ENCODE data around the gene NREP.

Gene NREP

GRCh38 chr5:111762895-111763294 lies 5.9 kb upstream of the NREP start:
- H3K4me3 ChIP-seq (ENCODE audit: low read length): no peak overlapping the region
- H3K36me3 ChIP-seq (ENCODE audit: insufficient read depth, low read depth, low read length): no peaks in the 10 kb centered on the region
- peaks cover 8% of the 10 kb centered on the region; the same call in 1 of the 2 replicates for H3K4me1 ChIP-seq (ENCODE audit: insufficient read depth, low read length)
- H3K9ac ChIP-seq (ENCODE audit: low read depth, low read length): no peak overlapping the region
- H3K27ac ChIP-seq (ENCODE audit: low read length): no peak overlapping the region
- H3K9me3 ChIP-seq (ENCODE audit: insufficient read depth, low read depth, low read length): no peaks in the 10 kb centered on the region
- H3K27me3 ChIP-seq (ENCODE audit: insufficient read depth, low read length): no peaks in the 10 kb centered on the region

GRCh38 chr5:111758284-111758628 lies 1.3 kb upstream of the NREP start:
- H3K9me3 ChIP-seq (ENCODE audit: insufficient read depth, low read depth, low read length): no peaks in the 10 kb centered on the region
- H3K27ac ChIP-seq (ENCODE audit: low read length): peak overlapping the region; percentile 88
- H3K36me3 ChIP-seq (ENCODE audit: insufficient read depth, low read depth, low read length): peaks cover 15% of the 10 kb centered on the region; the same call in 1 of the 2 replicates
- no peaks in the 10 kb centered on the region for H3K27me3 ChIP-seq (ENCODE audit: insufficient read depth, low read length)
- peak overlapping the region; percentile 94 for H3K4me3 ChIP-seq (ENCODE audit: low read length)
- peaks cover 20% of the 10 kb centered on the region; the same call in 1 of the 2 replicates for H3K4me1 ChIP-seq (ENCODE audit: insufficient read depth, low read length)
- H3K9ac ChIP-seq (ENCODE audit: low read depth, low read length): peak overlapping the region; percentile 97

- Histone ChIP-seq H3K4me3 (ENCODE audit: low read length) (peak overlapping the region; percentile 94), H3K9me3 (ENCODE audit: insufficient read depth, low read depth, low read length) (no peaks in the 10 kb centered on the region), H3K27ac (ENCODE audit: low read length) (peak overlapping the region; percentile 88), H3K9ac (ENCODE audit: low read depth, low read length) (peak overlapping the region; percentile 97), H3K27me3 (ENCODE audit: insufficient read depth, low read length) (no peaks in the 10 kb centered on the region), H3K36me3 (ENCODE audit: insufficient read depth, low read depth, low read length) (peaks cover 19% of the 10 kb centered on the region; the same call in 1 of the 2 replicates), H3K4me1 (ENCODE audit: insufficient read depth, low read length) (peaks cover 23% of the 10 kb centered on the region; the same call in 1 of the 2 replicates)
These were observed 625 bp upstream of the NREP start for GRCh38 chr5:111757355-111758283.

DNA sequence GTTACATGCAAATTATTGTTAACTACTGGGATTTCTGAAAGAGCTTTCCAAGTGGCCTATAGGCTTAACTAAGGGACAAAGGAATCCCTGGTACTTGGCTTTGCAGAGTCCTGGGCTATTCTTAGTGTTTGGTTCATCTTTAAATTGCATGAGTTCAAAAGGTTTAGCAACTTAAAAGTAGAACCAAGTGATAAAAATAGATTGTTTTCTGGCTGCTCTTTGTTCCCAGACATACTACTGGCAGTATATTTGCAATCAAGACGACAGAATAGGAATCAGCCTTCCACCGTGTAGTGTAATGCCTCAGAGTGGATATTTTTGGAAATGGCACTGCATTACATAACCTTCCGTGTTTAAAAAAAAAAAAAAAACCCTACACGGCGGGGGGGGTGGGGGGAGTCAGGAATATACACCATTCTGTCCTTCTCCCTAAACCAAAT lies 1.0 kb downstream of the NREP start:
- Histone ChIP-seq H3K27ac (ENCODE audit: low read length) (peak overlapping the region; percentile 75), H3K4me1 (ENCODE audit: insufficient read depth, low read length) (peaks cover 23% of the 10 kb centered on the region; the same call in 1 of the 2 replicates), H3K9me3 (ENCODE audit: insufficient read depth, low read depth, low read length) (no peaks in the 10 kb centered on the region), H3K4me3 (ENCODE audit: low read length) (peak overlapping the region; percentile 94), H3K36me3 (ENCODE audit: insufficient read depth, low read depth, low read length) (peaks cover 33% of the 10 kb centered on the region; the same call in 1 of the 2 replicates), H3K9ac (ENCODE audit: low read depth, low read length) (peak overlapping the region; percentile 97), H3K27me3 (ENCODE audit: insufficient read depth, low read length) (no peaks in the 10 kb centered on the region)

DNA sequence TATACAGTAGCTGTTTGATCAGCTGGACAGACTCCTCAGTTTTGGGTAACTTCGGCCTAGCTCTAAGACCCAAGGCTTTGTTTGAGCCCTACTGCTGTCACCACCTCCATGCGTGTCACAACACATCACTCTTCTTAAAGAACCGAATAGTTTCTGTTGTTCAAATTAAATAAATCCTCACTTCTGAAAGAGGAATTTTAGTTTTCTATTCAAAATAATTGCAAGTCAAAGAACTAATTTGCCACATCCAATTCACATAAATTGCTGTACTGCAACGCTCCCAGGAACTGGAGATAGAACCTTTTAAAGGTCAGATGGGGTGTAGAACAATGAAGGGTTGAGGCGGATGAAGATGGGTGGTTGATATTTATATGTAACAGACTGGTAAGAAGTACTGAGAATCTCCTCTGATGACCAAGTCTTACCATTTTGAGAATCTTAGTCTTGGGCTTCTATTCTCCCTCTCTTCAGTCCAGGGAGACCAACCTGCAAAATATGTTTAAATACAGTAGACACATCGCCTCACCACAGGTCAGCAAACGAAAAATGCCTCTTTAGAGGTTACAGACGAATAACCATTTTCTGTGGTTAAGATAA lies 1.6 kb downstream of the NREP start:
- H3K36me3 ChIP-seq (ENCODE audit: insufficient read depth, low read depth, low read length): peaks cover 38% of the 10 kb centered on the region; the same call in 1 of the 2 replicates
- H3K9ac ChIP-seq (ENCODE audit: low read depth, low read length): peak overlapping the region; percentile 97
- H3K9me3 ChIP-seq (ENCODE audit: insufficient read depth, low read depth, low read length): no peaks in the 10 kb centered on the region
- peak overlapping the region; percentile 75 for H3K27ac ChIP-seq (ENCODE audit: low read length)
- peak overlapping the region; percentile 94 for H3K4me3 ChIP-seq (ENCODE audit: low read length)
- peaks cover 23% of the 10 kb centered on the region; the same call in 1 of the 2 replicates for H3K4me1 ChIP-seq (ENCODE audit: insufficient read depth, low read length)
- no peaks in the 10 kb centered on the region for H3K27me3 ChIP-seq (ENCODE audit: insufficient read depth, low read length)

GRCh38 chr5:111753884-111754589 lies 3.0 kb downstream of the NREP start:
- H3K27me3 ChIP-seq (ENCODE audit: insufficient read depth, low read length): no peaks in the 10 kb centered on the region
- peaks cover 23% of the 10 kb centered on the region; the same call in 1 of the 2 replicates for H3K4me1 ChIP-seq (ENCODE audit: insufficient read depth, low read length)
- peak overlapping the region; percentile 94 for H3K4me3 ChIP-seq (ENCODE audit: low read length)
- H3K27ac ChIP-seq (ENCODE audit: low read length): no peak overlapping the region
- peaks cover 52% of the 10 kb centered on the region for H3K36me3 ChIP-seq (ENCODE audit: insufficient read depth, low read depth, low read length)
- H3K9me3 ChIP-seq (ENCODE audit: insufficient read depth, low read depth, low read length): no peaks in the 10 kb centered on the region
- H3K9ac ChIP-seq (ENCODE audit: low read depth, low read length): no peak overlapping the region; the same call in 1 of the 2 replicates

GRCh38 chr5:111752426-111752965 lies 4.5 kb downstream of the NREP start:
- Histone ChIP-seq H3K9me3 (ENCODE audit: insufficient read depth, low read depth, low read length) (no peaks in the 10 kb centered on the region), H3K36me3 (ENCODE audit: insufficient read depth, low read depth, low read length) (peaks cover 67% of the 10 kb centered on the region), H3K4me3 (ENCODE audit: low read length) (no peak overlapping the region), H3K9ac (ENCODE audit: low read depth, low read length) (no peak overlapping the region), H3K27me3 (ENCODE audit: insufficient read depth, low read length) (no peaks in the 10 kb centered on the region), H3K4me1 (ENCODE audit: insufficient read depth, low read length) (peaks cover 15% of the 10 kb centered on the region; the same call in 1 of the 2 replicates), H3K27ac (ENCODE audit: low read length) (no peak overlapping the region)

DNA sequence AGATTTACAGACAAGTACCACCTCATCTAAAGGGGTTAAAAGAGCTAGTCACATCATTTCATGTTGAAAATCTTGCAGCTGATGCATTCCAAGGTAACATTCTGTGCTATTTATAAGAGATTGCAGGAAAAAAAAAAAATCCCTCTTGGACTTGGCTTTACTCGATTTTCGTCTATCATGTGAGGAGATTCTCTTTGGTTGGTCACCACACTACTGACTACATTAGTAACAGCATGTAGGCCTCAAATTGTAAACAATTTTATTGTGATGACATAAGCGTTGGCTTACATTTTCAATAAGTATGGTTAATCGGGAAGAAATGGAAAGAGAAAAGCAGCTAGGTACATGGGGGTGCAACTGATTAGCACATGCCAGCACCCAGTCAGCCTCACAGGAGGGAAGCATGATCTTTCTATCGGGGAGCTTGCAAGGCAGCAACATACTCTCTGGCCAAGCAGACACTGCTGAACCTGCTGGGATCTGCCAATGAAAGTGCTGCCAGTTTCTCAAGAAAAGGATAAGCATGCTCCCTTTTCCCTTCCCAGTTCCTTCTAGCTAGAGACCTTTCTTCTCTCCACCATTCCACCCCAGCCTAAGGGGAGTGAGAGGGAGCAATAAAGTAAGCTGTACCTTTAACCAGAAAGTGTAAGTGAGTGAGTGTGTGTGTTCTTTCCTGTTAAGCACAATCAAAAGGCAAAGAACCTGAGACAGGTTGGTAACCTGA lies 7.5 kb downstream of the NREP start:
- Histone ChIP-seq H3K9me3 (ENCODE audit: insufficient read depth, low read depth, low read length) (no peaks in the 10 kb centered on the region), H3K4me1 (ENCODE audit: insufficient read depth, low read length) (peaks cover 23% of the 10 kb centered on the region; the same call in 1 of the 2 replicates), H3K27ac (ENCODE audit: low read length) (no peak overlapping the region), H3K36me3 (ENCODE audit: insufficient read depth, low read depth, low read length) (peaks cover 64% of the 10 kb centered on the region), H3K9ac (ENCODE audit: low read depth, low read length) (no peak overlapping the region), H3K27me3 (ENCODE audit: insufficient read depth, low read length) (no peaks in the 10 kb centered on the region), H3K4me3 (ENCODE audit: low read length) (no peak overlapping the region)

- no peak overlapping the region for H3K27ac ChIP-seq (ENCODE audit: low read length)
- H3K36me3 ChIP-seq (ENCODE audit: insufficient read depth, low read depth, low read length): peaks cover 53% of the 10 kb centered on the region
- H3K27me3 ChIP-seq (ENCODE audit: insufficient read depth, low read length): no peaks in the 10 kb centered on the region
- H3K4me1 ChIP-seq (ENCODE audit: insufficient read depth, low read length): peaks cover 23% of the 10 kb centered on the region
- no peaks in the 10 kb centered on the region for H3K9me3 ChIP-seq (ENCODE audit: insufficient read depth, low read depth, low read length)
- no peak overlapping the region for H3K4me3 ChIP-seq (ENCODE audit: low read length)
- H3K9ac ChIP-seq (ENCODE audit: low read depth, low read length): no peak overlapping the region
These were observed 8.7 kb downstream of the NREP start for GRCh38 chr5:111748304-111748763.

DNA sequence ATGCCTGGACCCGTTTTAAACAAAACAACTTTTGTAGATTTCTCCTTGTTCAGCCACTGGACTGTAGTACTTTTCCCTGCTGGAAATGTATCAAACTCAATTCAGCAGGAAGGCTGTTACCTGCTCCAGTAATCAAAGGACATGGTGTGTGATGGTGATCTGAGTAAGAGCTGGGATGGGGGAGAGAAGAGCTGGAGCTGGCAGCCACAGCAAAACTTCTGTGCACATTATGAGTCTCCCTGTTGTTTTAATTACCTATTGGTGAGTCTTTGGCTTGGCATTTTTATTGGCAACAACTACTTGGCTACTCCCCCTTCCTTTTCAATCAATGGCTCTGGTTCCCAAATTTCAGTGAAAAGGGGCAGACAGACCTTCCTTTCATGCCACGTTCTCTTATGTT lies 9.7 kb downstream of the NREP start:
- no peak overlapping the region for H3K4me3 ChIP-seq (ENCODE audit: low read length)
- no peak overlapping the region for H3K27ac ChIP-seq (ENCODE audit: low read length)
- peaks cover 26% of the 10 kb centered on the region for H3K4me1 ChIP-seq (ENCODE audit: insufficient read depth, low read length)
- no peaks in the 10 kb centered on the region for H3K9me3 ChIP-seq (ENCODE audit: insufficient read depth, low read depth, low read length)
- H3K36me3 ChIP-seq (ENCODE audit: insufficient read depth, low read depth, low read length): peaks cover 45% of the 10 kb centered on the region
- no peaks in the 10 kb centered on the region for H3K27me3 ChIP-seq (ENCODE audit: insufficient read depth, low read length)
- H3K9ac ChIP-seq (ENCODE audit: low read depth, low read length): no peak overlapping the region
